ENCODE data around the gene TMA7B. TPM values are rescaled to one million over a fixed set of nuclear protein-coding genes. Genes with fewer than 3 reads are reported as not detected.
A peak's percentile ranks its signal among the peaks of the same experiment; 100 is the strongest.

TMA7B gene
- total and polyA plus RNA-seq, 10 donors: 0.29 to 4.2 (median 2.5) TPM

DNA sequence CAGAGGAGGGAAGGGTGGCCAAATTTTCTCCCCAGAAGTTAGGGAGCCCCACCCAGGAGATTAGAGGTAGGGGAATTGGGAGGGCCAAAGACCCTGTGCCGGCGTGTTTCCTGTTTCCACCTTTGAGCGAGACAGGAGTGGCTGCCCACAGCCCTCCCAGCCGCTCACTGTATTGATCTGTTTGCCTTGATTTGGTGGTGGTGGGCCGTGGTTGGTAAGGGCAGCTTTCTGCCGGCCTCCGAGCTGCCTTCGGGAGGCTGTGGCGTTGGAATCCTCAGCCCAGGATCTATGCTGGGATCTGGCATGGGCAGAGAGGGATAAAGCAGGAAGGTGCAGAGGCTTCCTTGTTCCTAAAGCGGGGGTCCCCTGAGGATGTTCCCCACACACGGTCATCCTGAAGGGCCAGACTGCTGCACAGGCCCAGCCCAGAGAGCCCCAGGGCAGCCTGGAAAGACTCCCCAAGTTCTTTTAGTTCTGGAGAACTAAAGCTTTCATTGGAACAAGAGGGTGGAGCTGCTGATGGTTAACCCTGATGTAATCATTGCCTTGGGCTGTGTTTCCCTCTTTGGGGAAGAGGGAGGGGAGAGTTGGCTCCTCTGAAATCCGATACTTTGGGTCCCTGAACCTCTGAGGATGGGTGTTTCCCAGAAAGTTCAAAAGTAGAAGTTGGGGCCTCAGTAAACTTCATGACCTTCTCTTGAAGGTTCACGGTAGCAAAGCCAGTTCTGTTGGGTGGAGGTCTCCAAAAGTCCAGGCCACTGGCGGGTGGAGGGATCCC lies 41.8 kb downstream of the TMA7B start:
- no peak overlapping the region for H3K27ac ChIP-seq
- H3K27me3 ChIP-seq (replicated peaks in 1 of 7): peaks cover 0 to 26% (median 0%) of the 10 kb centered on the region in 7 donors
- H3K4me3 ChIP-seq: no peak overlapping the region
- TF ChIP-seq POLR2A (IDR thresholded peaks at IDR 0.05) (no peak), POLR2AphosphoS5 (IDR thresholded peaks at IDR 0.05) (no peak), CTCF (IDR thresholded peaks at IDR 0.05 in 8 of 11, conservative IDR thresholded peaks at IDR 0.05 in 3 of 11) (no peak)
- intact Hi-C loops (cut with DNase I; ENCODE audit: low total_unique reads): no loop called here
- H3K4me1 ChIP-seq: peaks cover 0 to 21% (median 5%) of the 10 kb centered on the region in 6 donors
- no peaks in the 10 kb centered on the region for H3K36me3 ChIP-seq
- 75 to 84% (median 81%) methylated on average over 13 to 14 of the region's 14 CpGs for WGBS, 5 donors
- H3K9me3 ChIP-seq: no peaks in the 10 kb centered on the region
- no peak for DNase-seq

DNA sequence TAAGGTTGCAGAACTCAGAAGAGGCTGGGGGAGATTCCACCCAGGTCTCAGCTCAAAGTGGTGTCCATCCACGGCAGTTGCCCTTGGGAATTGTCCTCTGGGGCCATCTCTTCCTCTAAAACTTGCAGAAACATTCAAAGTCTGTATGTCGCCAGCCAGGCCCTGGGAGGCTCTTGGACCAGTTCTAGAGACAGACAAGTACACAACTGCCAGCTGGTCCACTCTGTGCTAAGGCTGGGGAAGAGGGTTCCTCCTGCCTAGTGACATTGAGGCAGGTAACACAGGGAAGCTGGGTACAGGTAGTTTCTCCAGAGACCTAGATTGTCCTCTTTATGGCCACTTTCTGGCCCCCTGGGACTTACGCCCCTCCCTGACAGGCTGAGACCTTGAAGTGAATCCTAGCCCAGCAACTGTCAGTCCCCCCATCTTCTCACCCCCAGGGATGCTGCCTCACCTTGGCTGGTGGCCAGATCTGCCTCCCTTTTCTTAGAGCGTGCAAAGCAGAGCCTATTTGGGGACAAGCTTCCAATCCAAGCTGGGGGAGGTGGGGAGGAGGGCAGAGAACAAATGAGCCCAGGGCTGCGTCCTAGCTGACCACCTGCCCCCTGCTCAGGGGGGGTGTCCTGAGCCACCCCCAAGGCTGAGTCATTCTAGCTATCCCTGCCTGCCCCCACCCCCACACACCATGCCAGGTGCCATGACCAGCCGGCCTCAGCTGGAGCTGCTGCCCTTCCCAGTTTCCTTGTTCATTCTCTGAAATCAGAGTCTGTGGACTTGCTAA lies 42.9 kb downstream of the TMA7B start:
- no peak for DNase-seq
- Histone ChIP-seq H3K36me3 (no peaks in the 10 kb centered on the region), H3K4me3 (no peak overlapping the region), H3K27me3 (replicated peaks in 1 of 7) (peaks cover 0 to 25% (median 0%) of the 10 kb centered on the region in 7 donors), H3K9me3 (no peaks in the 10 kb centered on the region), H3K4me1 (peaks cover 0 to 23% (median 2%) of the 10 kb centered on the region in 6 donors), H3K27ac (no peak overlapping the region)
- TF ChIP-seq CTCF (IDR thresholded peaks at IDR 0.05 in 8 of 11, conservative IDR thresholded peaks at IDR 0.05 in 3 of 11): no peak
- TF ChIP-seq POLR2A (IDR thresholded peaks at IDR 0.05): no peak
- TF ChIP-seq POLR2AphosphoS5 (IDR thresholded peaks at IDR 0.05): no peak
- intact Hi-C loops (cut with DNase I; ENCODE audit: low total_unique reads): no loop called here
- 79 to 93% (median 85%) methylated on average over 6 of the region's 6 CpGs for WGBS, 5 donors

GRCh38 chr22:40004836-40005235 lies 44.6 kb downstream of the TMA7B start:
- WGBS, 5 donors: 78 to 91% (median 83%) methylated on average over 6 of the region's 6 CpGs
- no peak overlapping the region for H3K27ac ChIP-seq
- H3K9me3 ChIP-seq: no peaks in the 10 kb centered on the region
- no peak overlapping the region for H3K4me3 ChIP-seq
- peaks cover 0 to 36% (median 2%) of the 10 kb centered on the region in 7 donors for H3K27me3 ChIP-seq (replicated peaks in 1 of 7)
- no peak for TF ChIP-seq CTCF (IDR thresholded peaks at IDR 0.05 in 8 of 11, conservative IDR thresholded peaks at IDR 0.05 in 3 of 11)
- TF ChIP-seq POLR2AphosphoS5 (IDR thresholded peaks at IDR 0.05): no peak
- TF ChIP-seq POLR2A (IDR thresholded peaks at IDR 0.05): no peak
- H3K36me3 ChIP-seq: no peaks in the 10 kb centered on the region
- H3K4me1 ChIP-seq: peaks cover 0 to 31% (median 4%) of the 10 kb centered on the region in 6 donors
- DNase-seq: no peak
- intact Hi-C loops (cut with DNase I; ENCODE audit: low total_unique reads): no loop called here

GRCh38 chr22:40006641-40007040 lies 46.4 kb downstream of the TMA7B start:
- 69 to 79% (median 76%) methylated on average over 8 of the region's 8 CpGs for WGBS, 5 donors
- Histone ChIP-seq H3K36me3 (no peaks in the 10 kb centered on the region), H3K4me1 (peaks cover 0 to 35% (median 4%) of the 10 kb centered on the region in 6 donors), H3K4me3 (no peak overlapping the region), H3K9me3 (no peaks in the 10 kb centered on the region), H3K27me3 (replicated peaks in 1 of 7) (peaks cover 0 to 50% (median 6%) of the 10 kb centered on the region in 7 donors), H3K27ac (no peak overlapping the region)
- TF ChIP-seq POLR2AphosphoS5 (IDR thresholded peaks at IDR 0.05) (peak; percentile 50 to 74 (median 63)), CTCF (IDR thresholded peaks at IDR 0.05 in 8 of 11, conservative IDR thresholded peaks at IDR 0.05 in 3 of 11) (no peak)
- DNase-seq: peak; percentile 71
- intact Hi-C loops (cut with DNase I; ENCODE audit: low total_unique reads): no loop called here
